HG02840 (cell line): ENCODE results near the gene PRORP.
"Not testable (repeated sequence)": the region's sequence is repeated elsewhere in the genome, so short reads cannot be mapped to it uniquely, and the experiment has no call there.

Experiments
- ATAC-seq: cut with Tn5 transposase; IDR thresholded peaks from one replicate; pipeline ENCODE4 v1.9.1; 2021; ENCODE audit warnings: mild to moderate bottlenecking, moderate library complexity, moderate number of reproducible peaks; ENCODE audit not compliant: unreplicated experiment, low FRiP score

Gene PRORP

DNA sequence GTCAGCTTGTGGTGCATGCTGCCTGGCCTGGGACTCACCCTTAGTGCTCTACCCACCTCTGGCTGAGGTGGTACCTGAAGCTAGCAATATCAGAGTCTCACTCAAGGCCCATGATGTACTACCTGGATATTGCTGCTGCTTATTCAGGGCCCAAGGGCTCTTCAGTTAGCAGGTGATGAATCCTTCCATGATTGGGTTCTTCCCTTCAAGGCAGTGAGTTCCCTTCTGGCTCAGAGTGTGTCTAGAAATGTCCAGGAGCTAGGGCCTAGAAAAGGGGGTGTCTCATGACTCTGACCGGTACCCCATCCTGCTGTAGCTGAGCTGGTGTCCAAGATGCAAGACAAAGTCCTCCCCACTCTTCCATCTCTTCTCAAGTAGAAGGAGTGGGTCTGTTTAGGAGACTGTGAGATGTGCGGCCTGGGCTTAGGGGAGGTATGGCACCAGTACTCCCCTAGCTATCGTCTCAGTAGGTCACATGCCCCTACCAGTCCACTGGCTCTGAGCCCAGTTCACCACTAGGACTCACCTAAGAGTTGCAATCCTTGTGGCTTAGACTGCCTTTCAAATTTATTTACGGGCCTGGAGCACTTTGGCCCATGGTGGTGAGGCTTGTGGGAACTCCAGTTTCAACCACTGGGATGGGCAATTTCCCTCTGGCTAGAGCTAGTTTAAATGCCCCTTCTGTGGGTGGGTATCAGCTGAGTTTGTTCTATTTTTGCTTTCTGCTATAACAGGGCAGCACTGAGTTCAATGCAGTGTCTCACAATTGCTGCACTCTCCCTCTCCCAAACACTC lies 12.2 kb downstream of the PRORP start:
- ATAC-seq = no peak

DNA sequence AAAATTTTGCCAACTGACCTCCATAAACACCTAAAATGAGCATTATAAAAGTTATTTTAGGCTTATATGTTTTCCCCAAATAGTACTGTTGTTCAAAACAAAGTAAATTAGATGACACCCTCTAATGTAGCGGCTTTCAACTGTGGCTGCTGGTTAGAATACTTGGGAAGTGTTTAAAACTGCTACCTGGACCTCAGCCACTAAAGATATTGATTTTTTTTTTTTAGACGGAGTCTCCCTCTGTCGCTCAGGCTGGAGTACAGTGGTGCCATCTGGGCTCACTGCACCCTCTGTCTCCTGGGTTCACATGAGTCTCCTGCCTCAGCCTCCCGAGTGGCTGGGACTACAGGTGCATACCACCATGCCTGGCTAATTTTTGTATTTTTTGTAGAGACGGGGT lies 16.2 kb downstream of the PRORP start:
- no peak for ATAC-seq

DNA sequence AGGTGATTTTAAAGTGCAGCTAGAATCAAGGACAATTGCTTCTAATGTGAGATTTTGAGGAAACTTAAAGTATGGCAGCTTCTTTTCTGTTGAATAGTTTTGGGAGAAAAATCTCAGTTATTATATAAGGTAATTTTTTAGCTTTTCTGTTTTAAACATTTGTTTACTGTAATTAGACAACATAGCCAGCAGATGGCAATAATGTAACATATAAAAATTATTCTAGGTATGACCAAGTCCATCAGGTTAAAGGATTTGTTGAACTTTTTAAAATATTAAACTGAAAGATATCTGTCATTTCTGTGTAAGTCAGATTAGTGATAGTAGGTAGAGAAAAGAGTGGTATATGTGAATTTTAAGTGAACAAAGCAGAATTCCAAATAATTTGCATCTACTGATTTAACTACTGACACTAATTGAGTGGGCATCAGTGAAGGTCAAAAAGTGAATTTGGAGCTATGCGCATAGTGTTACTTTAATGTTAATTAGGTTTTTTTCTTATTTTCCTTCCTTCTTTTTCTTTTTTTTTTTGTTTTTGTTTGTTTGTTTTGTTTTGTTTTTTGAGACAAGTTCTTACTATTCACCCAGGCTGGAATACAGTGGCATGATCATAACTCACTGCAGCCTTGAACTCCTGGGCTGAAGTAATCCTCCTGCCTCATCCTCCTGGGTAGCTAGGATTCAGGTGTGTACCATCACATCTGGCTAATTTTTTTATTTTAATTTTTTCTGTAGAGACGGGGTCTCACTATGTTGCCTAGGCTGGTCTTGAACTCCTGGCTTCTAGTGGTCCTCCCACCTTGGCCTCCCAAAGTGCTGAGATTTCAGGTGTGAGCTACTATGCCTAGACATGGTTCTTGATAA lies 18.6 kb downstream of the PRORP start:
- ATAC-seq = no peak

DNA sequence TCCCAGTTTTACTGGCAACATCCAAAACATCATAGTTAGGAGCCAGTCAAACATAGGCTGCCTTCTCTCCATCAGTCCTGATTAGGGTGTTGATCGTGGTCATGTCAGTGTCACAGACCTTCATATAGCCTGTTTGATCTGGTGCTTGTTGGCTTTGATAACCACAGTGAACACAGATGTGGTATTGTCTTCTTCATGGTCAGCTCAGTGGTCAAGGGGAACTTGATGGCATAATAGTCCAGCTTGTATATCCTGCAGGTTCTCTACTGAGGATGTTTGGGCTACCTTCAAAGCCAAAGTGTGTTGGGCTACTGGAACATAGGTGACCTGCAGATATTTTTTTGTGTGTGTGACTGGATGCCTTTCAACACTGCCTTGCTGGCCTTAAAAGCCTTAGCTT lies 21.7 kb downstream of the PRORP start:
- ATAC-seq = no peak

DNA sequence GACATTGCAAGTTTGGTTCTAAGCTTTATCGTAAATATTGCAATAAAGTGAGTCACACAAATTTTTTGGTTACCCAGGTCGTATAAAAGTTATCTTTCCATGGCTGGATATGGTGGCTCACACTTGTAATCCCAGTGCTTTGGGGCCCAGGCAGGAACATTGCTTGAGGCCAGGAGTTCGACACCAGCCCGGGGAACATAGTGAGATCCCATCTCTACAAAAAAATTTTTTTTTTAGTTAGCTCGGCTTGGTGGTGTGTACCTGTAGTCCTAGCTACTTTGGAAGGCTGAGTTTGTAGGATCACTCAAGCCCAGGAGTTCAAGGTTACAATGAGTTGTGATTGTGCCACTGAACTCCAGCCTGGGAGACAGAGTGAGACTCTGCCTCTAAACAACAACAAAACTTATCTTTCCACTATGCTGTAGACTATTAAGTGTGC lies 24.4 kb downstream of the PRORP start:
- no peak for ATAC-seq

DNA sequence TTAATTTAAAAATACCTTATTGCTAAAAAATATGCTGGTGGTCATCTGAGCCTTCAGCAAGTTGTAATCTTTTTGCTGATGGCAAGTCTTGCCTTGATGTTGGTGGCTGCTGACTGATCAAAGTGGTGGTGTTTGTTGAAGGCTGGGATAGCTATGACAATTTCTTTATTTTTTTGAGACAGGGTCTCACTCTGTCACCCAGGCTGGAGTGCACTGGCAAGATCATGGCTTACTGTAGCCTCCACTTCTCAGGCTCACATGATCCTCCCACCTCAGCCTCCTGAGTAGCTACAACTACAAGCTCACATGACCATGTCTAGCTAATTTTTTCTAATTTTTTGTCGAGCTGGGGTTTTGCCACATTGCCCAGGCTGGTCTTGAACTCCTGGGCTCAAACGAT lies 24.8 kb downstream of the PRORP start:
- no peak for ATAC-seq

DNA sequence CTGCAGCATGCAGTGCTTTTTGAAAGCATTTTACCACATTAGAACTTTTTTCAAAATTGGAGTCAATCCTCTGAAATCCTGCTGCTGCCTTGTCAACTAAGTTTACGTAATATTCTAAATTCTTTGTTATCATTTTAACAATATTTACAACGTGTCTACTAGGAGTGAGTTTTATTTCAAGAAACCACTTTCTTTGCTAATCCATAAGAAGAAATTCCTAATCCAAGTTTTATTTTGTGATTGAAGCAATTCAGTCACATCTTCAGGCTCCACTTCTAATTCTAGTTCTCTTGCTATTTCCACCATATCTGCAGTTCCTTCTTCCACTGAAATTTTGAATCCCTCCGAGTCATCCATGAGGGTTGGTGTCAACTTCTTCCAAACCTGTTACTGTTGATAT lies 25.4 kb downstream of the PRORP start:
- ATAC-seq = no peak

DNA sequence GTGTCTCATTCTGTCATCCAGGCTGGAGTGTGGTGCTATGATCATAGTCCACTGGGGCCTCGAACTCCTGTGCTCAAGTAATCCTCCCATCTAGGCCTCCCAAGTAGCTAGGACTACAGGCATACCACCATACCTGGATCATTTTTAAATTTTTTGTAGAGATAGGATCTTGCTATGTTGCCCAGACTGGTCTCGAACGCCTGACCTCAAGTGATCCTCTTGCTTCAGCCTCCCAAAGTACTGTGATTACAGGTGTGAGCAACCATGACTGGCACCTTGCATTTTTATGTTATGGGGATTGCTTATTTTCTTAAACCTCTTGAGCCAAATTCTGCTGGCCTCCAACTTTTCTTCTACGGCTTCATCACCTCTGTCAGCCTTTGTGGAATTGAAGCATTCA lies 26.9 kb downstream of the PRORP start:
- ATAC-seq = no peak

DNA sequence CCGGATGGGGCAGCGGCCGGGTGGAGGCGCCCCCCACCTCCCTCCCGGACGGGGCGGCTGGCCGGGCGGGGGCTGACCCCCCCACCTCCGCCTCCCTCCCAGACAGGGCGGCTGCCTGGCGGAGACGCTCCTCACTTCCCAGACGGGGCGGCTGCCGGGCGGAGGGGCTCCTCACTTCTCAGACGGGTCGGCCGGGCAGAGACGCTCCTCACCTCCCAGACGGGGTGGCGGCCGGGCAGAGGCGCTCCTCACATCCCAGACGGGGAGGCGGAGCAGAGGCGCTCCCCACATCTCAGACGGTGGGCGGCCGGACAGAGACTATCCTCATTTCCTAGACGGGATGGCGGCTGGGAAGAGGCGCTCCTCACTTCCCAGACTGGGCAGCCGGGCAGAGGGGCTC lies 30.2 kb downstream of the PRORP start:
- ATAC-seq = not testable (repeated sequence)

DNA sequence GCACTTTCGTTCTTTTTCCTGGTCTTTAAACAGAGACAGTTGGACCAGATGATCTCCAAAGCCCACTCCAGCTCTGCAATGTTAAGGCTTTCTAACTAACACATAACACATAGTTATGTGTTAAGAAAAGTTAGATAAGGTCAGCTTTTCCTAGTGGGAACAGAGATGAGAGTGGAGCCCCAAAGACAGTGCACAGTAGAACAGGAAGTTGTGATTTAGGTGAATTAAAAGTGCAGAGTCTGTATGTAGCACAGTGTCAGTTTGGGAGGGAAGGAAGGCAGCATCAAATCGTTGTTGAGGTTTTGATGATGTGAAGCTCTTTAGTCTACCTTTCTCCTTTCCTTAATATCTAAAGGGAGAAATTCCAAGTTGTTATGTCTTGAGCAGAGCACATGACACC lies 31.7 kb downstream of the PRORP start:
- ATAC-seq = no peak

DNA sequence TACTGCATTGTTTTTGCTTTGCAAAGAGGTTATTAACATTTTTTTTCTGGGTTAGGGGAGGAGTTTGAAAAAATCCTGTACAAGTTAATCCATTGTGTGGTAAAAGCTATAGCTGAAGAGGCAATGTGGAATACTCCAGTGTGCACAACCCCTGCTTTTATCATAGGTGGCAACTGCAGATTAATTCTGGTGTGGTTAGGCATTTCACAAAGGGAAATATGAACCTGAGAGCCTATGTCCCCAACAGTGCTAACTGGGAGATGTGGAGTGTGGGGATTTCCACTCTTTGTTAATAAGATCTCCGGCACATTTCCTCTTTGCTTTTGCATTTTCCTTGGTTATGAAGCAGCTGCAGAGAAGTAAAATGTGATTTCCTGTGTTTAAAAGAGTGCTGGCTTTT lies 33.6 kb downstream of the PRORP start:
- no peak for ATAC-seq

DNA sequence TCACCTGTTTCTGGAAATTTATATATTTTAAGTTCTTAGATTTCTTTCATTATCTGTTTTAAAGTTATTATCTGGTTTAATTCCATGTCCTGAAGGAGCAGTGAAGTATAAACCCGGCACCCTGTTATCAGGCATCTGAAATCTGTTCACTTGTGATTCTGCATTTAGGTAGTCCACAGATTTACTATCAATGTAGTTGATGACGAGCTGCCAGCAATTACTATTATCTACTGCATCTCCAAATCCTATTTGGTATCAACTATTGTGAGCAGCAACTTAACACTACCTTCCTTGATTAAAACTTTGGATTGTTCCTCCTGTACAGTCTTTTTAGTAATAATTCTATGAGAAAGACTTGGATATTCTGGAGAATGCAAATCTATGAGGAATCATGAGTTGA lies 36.1 kb downstream of the PRORP start:
- no peak for ATAC-seq

DNA sequence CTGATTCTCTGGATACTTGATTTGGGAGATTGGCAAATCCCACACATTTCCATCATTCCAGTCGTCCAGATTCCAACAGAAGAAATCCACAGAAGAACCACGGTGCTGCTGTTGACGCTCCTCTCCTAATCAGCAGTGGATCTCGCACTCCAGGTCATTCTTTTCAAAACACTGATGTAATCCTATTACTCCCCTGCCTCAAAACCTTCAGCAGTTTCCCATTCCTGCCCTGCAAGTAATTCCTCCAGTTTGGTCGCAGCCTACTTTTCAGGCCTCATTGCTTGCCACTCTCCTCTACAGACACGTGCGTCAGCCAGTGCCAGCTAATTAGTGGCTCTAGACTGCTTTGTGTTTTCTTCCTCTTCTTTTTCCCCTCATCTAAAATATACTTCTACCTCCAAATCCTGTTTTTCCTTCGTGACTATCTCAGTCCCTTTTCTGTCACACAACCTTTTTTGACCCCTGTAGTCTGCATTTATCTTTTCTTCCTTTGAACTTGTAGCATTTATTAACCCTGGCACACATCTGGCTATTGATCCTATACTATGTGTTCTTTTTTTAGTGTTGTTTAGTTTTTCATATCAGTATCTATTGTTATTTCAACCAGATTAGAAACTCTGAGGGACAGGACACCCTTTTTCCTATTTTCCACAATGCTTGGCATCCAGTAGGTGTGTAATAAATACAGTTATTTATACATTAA lies 36.8 kb downstream of the PRORP start:
- no peak for ATAC-seq

DNA sequence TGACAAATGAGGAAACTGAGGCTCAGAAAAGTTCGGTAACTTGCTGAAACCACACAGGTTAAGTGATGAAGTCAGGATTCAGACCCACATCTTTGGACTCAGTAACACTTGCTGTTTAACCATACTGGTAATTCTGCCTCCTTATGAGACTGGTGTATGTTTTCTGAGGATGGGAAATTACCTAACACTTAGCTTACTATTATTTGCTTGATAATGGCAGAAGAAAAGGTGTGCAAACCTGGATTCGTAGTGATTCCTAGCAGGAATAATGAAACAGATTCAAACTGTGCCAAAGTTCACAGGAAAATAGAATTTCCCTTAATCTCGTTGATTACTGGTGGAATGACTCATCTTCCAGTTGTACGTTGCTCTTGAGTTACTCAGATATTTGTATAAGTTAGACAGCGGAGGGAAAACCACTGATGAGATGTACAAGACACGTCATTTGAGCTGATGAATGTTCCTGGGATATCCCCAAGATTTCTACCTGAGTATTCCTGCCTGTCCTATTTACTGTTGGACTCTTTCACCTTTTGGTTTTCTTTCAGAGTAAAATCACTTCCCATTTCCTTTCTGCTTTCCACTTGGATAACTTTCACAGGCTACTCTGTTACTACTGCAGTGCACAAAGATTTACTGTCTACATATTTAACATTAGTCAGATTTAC lies 37.5 kb downstream of the PRORP start:
- no peak for ATAC-seq

DNA sequence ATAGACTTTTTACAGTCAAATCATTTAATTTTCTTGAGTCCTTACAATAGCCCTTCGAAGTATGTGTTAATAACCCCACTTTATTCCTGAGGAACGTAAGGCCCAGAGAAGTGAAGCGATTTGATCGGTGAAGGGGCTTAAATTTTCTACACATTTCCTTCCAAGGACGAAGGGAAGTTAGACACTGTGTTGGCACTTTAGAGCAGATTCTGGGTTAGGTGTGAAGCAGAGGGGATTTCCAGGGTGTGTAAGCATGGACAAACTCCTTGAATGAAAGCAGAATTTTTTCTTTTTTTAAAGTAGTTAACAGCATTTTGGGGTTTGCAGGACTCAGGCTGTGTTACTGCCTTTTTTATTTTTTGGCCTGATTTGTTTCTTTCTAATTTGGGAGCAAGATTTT lies 38.9 kb downstream of the PRORP start:
- ATAC-seq = no peak

DNA sequence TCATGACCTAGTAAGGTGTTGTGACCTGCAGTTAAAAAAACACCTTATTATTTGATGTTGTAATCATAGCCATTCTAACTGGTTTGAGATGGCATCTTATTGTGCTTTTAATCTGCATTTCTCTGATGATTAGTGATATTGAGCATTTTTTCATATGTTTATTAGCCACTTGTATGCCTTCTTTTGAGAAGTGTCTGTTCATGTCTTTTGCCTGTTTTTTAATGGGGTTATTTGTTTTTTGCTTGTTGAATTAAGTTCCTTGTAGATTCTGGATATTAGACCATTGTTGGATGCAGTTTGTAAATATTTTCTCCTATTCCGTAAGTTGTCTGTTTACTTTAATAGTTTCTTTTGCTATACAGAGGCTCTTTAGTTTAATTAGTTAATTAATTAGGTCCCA lies 41.0 kb downstream of the PRORP start:
- ATAC-seq = no peak

DNA sequence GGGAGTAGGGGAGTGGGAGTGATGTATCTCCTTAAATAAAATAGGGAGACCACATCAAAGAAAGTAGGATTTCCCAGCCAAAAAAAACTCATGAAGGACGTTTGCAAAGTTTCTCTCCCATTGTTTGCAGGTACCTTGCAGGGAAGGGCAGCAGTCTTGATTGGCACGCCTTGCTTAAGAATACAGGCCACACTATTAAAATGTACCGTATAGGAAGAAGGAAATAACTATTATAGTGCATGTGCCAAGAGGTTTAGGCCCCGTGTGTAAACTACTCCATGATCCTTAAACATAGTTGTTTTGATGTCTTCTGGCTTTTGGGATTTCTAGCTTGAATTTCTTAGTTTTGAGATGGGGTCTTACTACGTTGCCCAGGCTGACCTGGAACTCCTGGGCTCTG lies 42.5 kb downstream of the PRORP start:
- ATAC-seq = no peak

DNA sequence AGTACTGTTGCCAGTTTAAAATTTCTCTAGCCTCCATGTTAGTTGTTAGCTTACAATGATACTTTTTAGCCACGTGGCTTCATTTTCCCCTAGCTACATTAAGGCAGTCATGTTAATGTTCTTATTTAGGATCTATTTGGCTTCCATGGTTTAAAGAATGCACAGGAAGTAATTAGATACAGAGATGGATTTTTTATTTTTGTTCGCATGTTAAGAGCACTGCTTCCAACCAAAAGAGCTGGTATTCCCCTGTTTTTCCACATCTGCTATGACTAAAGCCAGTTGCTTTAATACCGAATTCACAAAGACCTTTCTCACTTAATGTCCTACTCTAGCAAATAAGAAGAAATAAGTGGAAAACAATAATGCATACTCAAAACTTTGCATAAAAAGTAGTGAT lies 45.1 kb downstream of the PRORP start:
- no peak for ATAC-seq
